ENCODE measurements around the gene PIGN.

DNA sequence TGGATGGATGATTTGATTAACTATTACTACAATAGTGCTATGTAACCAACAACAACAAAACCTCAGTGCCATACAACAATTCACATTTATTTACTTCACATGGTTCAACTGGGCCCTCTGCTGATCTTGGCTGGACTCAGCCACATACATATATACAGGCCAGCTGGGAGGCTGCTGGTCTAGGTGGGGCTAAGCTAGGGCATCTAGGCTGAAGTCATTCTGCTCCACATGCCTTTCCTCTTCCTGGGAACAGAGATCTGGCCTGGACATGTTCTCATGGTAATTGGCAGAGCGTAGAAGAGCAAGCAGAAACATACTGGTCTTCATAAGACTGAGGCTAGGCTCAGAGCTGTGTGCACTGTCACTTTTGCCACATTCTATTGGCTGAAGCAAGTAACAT is 191.2 kb downstream of the PIGN start:
- TF ChIP-seq, protein P1, sequence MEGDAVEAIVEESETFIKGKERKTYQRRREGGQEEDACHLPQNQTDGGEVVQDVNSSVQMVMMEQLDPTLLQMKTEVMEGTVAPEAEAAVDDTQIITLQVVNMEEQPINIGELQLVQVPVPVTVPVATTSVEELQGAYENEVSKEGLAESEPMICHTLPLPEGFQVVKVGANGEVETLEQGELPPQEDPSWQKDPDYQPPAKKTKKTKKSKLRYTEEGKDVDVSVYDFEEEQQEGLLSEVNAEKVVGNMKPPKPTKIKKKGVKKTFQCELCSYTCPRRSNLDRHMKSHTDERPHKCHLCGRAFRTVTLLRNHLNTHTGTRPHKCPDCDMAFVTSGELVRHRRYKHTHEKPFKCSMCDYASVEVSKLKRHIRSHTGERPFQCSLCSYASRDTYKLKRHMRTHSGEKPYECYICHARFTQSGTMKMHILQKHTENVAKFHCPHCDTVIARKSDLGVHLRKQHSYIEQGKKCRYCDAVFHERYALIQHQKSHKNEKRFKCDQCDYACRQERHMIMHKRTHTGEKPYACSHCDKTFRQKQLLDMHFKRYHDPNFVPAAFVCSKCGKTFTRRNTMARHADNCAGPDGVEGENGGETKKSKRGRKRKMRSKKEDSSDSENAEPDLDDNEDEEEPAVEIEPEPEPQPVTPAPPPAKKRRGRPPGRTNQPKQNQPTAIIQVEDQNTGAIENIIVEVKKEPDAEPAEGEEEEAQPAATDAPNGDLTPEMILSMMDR (IDR thresholded peaks at IDR 0.05; ENCODE audit: poor library complexity, severe bottlenecking), result no peak
- TF ChIP-seq EZH2 (IDR thresholded peaks at IDR 0.05; ENCODE audit: borderline replicate concordance, insufficient read depth, low read length, poor library complexity, severe bottlenecking) (no peak), SMC3 (conservative IDR thresholded peaks at IDR 0.05; ENCODE audit: poor library complexity) (no peak)

Data from neural cell (in vitro differentiated cells).